A549 (cell line): ENCODE results near the gene CITED2.
"Not testable (repeated sequence)": the region's sequence is repeated elsewhere in the genome, so short reads cannot be mapped to it uniquely, and the experiment has no call there.

ENCODE experiments used
- CBX8 ChIP-seq: fragments of 200-600 bp; sonication (generic); IDR thresholded peaks from 2 replicates; pipeline ENCODE4 v1.6.1; 2016
- EP300 ChIP-seq, 2 experiments: fragments of >200 bp; sonication (Bioruptor Twin); formaldehyde crosslinking; IDR thresholded peaks; 2 replicates in 1 of 2; 3 replicates in 1 of 2; pipeline ENCODE4 v1.6.1; 2016 to 2017
- MYC ChIP-seq: IDR thresholded peaks from 2 replicates; pipeline ENCODE4 v1.6.1; 2012; ENCODE audit warnings: mild to moderate bottlenecking, inconsistent platforms, low read length, improper control_type of control experiment, borderline replicate concordance
- POLR2A ChIP-seq: IDR thresholded peaks from 2 replicates; pipeline ENCODE4 v1.6.1; 2012; ENCODE audit warnings: mild to moderate bottlenecking, low read length
- POLR2AphosphoS2 ChIP-seq: conservative IDR thresholded peaks from 2 replicates; pipeline ENCODE4 v1.6.1; 2012; ENCODE audit warnings: low read length, improper control_type of control experiment, inconsistent platforms
- RCOR1 ChIP-seq: fragments of 150-350 bp; IDR thresholded peaks from 2 replicates; pipeline ENCODE4 v1.6.1; 2014; ENCODE audit warnings: antibody characterized with exemption, low read length, low read depth
- REST ChIP-seq: fragments of 200-600 bp; sonication (generic); IDR thresholded peaks from 2 replicates; pipeline ENCODE4 v1.6.1; 2016; ENCODE audit warnings: antibody characterized with exemption, mild to moderate bottlenecking, moderate library complexity
- ZFP36 ChIP-seq: fragments of 450-650 bp; IDR thresholded peaks from 2 replicates; pipeline ENCODE4 v1.6.1; 2014; ENCODE audit warnings: borderline replicate concordance; ENCODE audit not compliant: partially characterized antibody
- ZSCAN20 ChIP-seq: fragments of 250-450 bp; sonication (Bioruptor Pico); IDR thresholded peaks from 2 replicates; pipeline ENCODE4 v1.8.0; 2022; ENCODE audit warnings: mild to moderate bottlenecking, moderate library complexity
- TF ChIP-seq, protein P1 (sequence below): fragments of >200 bp; sonication (Bioruptor Twin); formaldehyde crosslinking; IDR thresholded peaks from 3 replicates; pipeline ENCODE4 v1.5.1; 2016

DNA sequence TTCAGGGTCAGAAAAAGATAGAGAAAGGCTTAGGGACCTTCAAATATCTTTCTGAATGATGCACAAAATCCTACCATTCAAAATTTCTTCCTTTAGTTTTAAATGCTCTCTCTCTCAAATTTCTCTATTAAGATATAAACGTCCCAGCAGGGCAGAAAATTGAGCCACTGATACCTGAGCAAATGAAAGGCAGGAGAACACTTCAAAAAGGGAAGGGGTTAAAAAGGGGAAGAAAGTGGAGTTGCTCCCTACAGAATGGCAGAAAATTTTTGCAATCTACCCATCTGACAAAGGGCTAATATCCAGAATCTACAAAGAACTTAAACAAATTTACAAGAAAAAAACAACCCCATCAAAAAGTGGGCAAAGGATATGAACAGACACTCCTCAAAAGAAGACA, 11.3 kb downstream of the CITED2 start:
- TF ChIP-seq POLR2AphosphoS2; REST; POLR2A; EP300 (IDR thresholded peaks at IDR 0.05); ZFP36; CBX8; RCOR1; MYC; ZSCAN20 (CRISPR knock-in tag): not testable (repeated sequence)
- TF ChIP-seq, protein P1, sequence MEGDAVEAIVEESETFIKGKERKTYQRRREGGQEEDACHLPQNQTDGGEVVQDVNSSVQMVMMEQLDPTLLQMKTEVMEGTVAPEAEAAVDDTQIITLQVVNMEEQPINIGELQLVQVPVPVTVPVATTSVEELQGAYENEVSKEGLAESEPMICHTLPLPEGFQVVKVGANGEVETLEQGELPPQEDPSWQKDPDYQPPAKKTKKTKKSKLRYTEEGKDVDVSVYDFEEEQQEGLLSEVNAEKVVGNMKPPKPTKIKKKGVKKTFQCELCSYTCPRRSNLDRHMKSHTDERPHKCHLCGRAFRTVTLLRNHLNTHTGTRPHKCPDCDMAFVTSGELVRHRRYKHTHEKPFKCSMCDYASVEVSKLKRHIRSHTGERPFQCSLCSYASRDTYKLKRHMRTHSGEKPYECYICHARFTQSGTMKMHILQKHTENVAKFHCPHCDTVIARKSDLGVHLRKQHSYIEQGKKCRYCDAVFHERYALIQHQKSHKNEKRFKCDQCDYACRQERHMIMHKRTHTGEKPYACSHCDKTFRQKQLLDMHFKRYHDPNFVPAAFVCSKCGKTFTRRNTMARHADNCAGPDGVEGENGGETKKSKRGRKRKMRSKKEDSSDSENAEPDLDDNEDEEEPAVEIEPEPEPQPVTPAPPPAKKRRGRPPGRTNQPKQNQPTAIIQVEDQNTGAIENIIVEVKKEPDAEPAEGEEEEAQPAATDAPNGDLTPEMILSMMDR, result not testable (repeated sequence)
